SU-DHL-6 (cell line): ENCODE results near the gene MYOF.

Experiments used
- H2AFZ ChIP-seq: fragments of 200-600 bp; sonication (generic); 2 replicates; pipeline ENCODE4 v1.6.1; 2014; ENCODE audit warnings: low read depth, mild to moderate bottlenecking, moderate library complexity, mixed read lengths, antibody characterized with exemption, low read length; ENCODE audit not compliant: severe bottlenecking
- H3F3A ChIP-seq: fragments of 200-600 bp; shearing (Covaris generic); 2 replicates; pipeline ENCODE4 v1.6.0; 2016; ENCODE audit warnings: antibody characterized with exemption, mild to moderate bottlenecking; ENCODE audit not compliant: insufficient read depth
- H3K27ac ChIP-seq: fragments of 200-600 bp; sonication (generic); 2 replicates; pipeline ENCODE4 v1.5.1; 2016; ENCODE audit warnings: low read depth, mild to moderate bottlenecking, low read length, moderate library complexity, mixed read lengths
- H3K27me3 ChIP-seq: fragments of 200-600 bp; sonication (generic), shearing (Covaris generic); 2 replicates; pipeline ENCODE4 v1.6.0; 2014; ENCODE audit warnings: mild to moderate bottlenecking, low read length
- H3K36me3 ChIP-seq: fragments of 200-600 bp; sonication (generic); 2 replicates; pipeline ENCODE4 v1.6.1; 2014; ENCODE audit warnings: mild to moderate bottlenecking, low read length, mixed read lengths
- H3K4me2 ChIP-seq: fragments of 300-600, 200-600 bp; shearing (Covaris generic), sonication (generic); 2 replicates; pipeline ENCODE4 v1.6.0; 2014; ENCODE audit warnings: low read length, low read depth, mild to moderate bottlenecking; ENCODE audit not compliant: poor library complexity, severe bottlenecking
- H3K4me3 ChIP-seq: fragments of 200-600 bp; sonication (generic); 2 replicates; pipeline ENCODE4 v1.5.1; 2014; ENCODE audit warnings: antibody characterized with exemption, low read length, mild to moderate bottlenecking, mixed read lengths; ENCODE audit not compliant: insufficient read depth, poor library complexity, severe bottlenecking
- H3K79me2 ChIP-seq: fragments of 200-600 bp; sonication (generic); 2 replicates; pipeline ENCODE4 v1.6.1; 2014; ENCODE audit warnings: mild to moderate bottlenecking, low read length, moderate library complexity; ENCODE audit not compliant: insufficient read depth
- H3K9ac ChIP-seq: fragments of 200-600 bp; sonication (generic); 2 replicates; pipeline ENCODE4 v1.7.0; 2014; ENCODE audit warnings: mild to moderate bottlenecking, low read length
- H3K9me2 ChIP-seq: fragments of 200-600 bp; sonication (generic); replicated peaks from 2 replicates; pipeline ENCODE4 v1.6.1; 2014; ENCODE audit warnings: low read length; ENCODE audit not compliant: insufficient read depth
- H3K9me3 ChIP-seq: fragments of 200-600 bp; sonication (generic); 2 replicates; pipeline ENCODE4 v1.6.1; 2014; ENCODE audit warnings: low read length, mixed read lengths; ENCODE audit not compliant: insufficient read depth
- H4K20me1 ChIP-seq: fragments of 200-600 bp; sonication (generic); 2 replicates; pipeline ENCODE4 v1.6.1; 2014; ENCODE audit warnings: low read depth, mild to moderate bottlenecking, antibody characterized with exemption, low read length, moderate library complexity, mixed read lengths
- EZH2phosphoT487 ChIP-seq: fragments of 200-600 bp; sonication (generic), shearing (Covaris generic); conservative IDR thresholded peaks from 2 replicates; pipeline ENCODE4 v1.6.1; 2018; ENCODE audit warnings: mild to moderate bottlenecking, antibody characterized with exemption, low read length, moderate library complexity, mixed read lengths
- TF ChIP-seq, protein P1 (sequence below): fragments of 200-600 bp; sonication (generic); IDR thresholded peaks from one replicate; pipeline ENCODE4 v1.5.1; 2017; ENCODE audit warnings: antibody characterized with exemption, mild to moderate bottlenecking, low read length, moderate library complexity; ENCODE audit not compliant: insufficient read depth, poor library complexity, severe bottlenecking

MYOF gene

DNA sequence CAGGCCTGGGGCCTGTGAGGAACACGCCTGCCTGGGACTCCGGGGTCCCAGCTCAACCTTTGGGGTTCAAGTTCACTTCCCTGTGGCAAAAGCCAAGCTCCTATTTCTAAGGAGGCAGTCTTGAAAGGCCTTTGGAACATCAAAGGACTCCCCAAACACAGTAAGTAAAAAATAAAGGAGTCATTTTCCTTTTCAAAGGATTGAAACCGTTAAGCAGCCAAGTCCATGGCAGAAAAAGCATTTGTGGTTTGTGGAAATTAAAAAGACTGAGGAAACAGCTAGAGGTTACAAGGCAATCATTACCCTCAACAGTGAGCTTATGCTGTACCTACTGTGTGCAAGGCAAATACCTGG is 200.8 kb downstream of the MYOF start:
- no peak overlapping the region for H3K4me2 ChIP-seq
- no peaks in the 10 kb centered on the region for H3K36me3 ChIP-seq
- no peaks in the 10 kb centered on the region for H3K9me3 ChIP-seq
- no peaks in the 10 kb centered on the region for H3F3A ChIP-seq
- H3K27me3 ChIP-seq = no peaks in the 10 kb centered on the region
- H4K20me1 ChIP-seq = no peaks in the 10 kb centered on the region
- no peaks in the 10 kb centered on the region for H3K9me2 ChIP-seq
- H3K79me2 ChIP-seq = no peaks in the 10 kb centered on the region
- TF ChIP-seq, protein P1, sequence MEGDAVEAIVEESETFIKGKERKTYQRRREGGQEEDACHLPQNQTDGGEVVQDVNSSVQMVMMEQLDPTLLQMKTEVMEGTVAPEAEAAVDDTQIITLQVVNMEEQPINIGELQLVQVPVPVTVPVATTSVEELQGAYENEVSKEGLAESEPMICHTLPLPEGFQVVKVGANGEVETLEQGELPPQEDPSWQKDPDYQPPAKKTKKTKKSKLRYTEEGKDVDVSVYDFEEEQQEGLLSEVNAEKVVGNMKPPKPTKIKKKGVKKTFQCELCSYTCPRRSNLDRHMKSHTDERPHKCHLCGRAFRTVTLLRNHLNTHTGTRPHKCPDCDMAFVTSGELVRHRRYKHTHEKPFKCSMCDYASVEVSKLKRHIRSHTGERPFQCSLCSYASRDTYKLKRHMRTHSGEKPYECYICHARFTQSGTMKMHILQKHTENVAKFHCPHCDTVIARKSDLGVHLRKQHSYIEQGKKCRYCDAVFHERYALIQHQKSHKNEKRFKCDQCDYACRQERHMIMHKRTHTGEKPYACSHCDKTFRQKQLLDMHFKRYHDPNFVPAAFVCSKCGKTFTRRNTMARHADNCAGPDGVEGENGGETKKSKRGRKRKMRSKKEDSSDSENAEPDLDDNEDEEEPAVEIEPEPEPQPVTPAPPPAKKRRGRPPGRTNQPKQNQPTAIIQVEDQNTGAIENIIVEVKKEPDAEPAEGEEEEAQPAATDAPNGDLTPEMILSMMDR = no peak
- TF ChIP-seq EZH2phosphoT487 = no peak
- H3K27ac ChIP-seq = no peak overlapping the region
- no peak overlapping the region for H3K4me3 ChIP-seq
- no peak overlapping the region for H2AFZ ChIP-seq
- H3K9ac ChIP-seq = no peak overlapping the region

- H3K27me3 ChIP-seq = no peaks in the 10 kb centered on the region
- H3K27ac ChIP-seq = no peak overlapping the region
- H3K4me2 ChIP-seq = no peak overlapping the region
These were observed 201.3 kb downstream of the MYOF start for GRCh38 chr10:93280699-93281366.

DNA sequence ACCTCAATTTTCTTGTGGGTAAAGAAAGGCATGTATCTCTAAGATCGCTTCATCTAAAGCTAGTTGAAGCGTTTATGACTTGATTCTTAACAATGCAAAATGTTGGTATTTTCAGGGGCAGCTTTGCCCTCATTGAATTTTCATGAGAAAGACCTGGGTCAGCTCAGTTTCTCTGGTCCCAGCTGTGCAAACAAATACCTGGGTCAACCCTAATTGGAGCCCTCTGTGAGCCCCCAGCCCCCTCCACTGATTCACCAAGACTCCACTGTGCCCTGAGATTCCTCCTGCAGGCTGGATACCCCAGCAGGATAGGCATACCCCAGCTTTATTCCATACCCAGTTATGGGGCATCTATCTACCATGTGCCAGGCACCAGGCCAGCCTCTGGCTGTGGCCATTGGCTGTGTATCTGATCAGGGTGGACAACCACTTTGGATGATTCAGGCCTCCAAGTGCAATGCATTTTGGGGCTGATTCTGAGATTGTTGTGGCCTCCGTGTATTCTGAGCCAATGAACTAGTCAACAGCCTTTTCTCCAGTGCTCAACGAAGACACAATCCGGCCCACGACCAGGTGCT is 201.9 kb downstream of the MYOF start:
- H3K9me2 ChIP-seq = no peaks in the 10 kb centered on the region
- no peaks in the 10 kb centered on the region for H3K9me3 ChIP-seq
- no peaks in the 10 kb centered on the region for H3K27me3 ChIP-seq
- TF ChIP-seq EZH2phosphoT487 = no peak
- TF ChIP-seq, protein P1 = no peak
- no peaks in the 10 kb centered on the region for H3F3A ChIP-seq
- H3K4me3 ChIP-seq = no peak overlapping the region
- no peak overlapping the region for H3K9ac ChIP-seq
- H3K27ac ChIP-seq = no peak overlapping the region
- H3K36me3 ChIP-seq = no peaks in the 10 kb centered on the region
- H3K4me2 ChIP-seq = no peak overlapping the region
- H3K79me2 ChIP-seq = no peaks in the 10 kb centered on the region
- H2AFZ ChIP-seq = no peak overlapping the region
- no peaks in the 10 kb centered on the region for H4K20me1 ChIP-seq

More at GRCh38 chr10:93280699-93281366, 201.3 kb downstream of the MYOF start:
- Histone ChIP-seq H3K9me3 (no peaks in the 10 kb centered on the region), H2AFZ (no peak overlapping the region), H3K9ac (no peak overlapping the region), H3K4me3 (no peak overlapping the region), H3F3A (no peaks in the 10 kb centered on the region), H4K20me1 (no peaks in the 10 kb centered on the region), H3K36me3 (no peaks in the 10 kb centered on the region), H3K79me2 (no peaks in the 10 kb centered on the region), H3K9me2 (no peaks in the 10 kb centered on the region)
- no peak for TF ChIP-seq EZH2phosphoT487
- TF ChIP-seq, protein P1 = no peak
